NB4 (cell line): ENCODE measurements around the gene HHIPL2.

ENCODE experiments used
- CTCF ChIP-seq: IDR thresholded peaks from one replicate; pipeline ENCODE4 v1.5.1; 2012; ENCODE audit warnings: low read depth, low read length
- MYC ChIP-seq: IDR thresholded peaks from 2 replicates; pipeline ENCODE4 v1.6.1; 2011; ENCODE audit warnings: low read depth, low read length

DNA sequence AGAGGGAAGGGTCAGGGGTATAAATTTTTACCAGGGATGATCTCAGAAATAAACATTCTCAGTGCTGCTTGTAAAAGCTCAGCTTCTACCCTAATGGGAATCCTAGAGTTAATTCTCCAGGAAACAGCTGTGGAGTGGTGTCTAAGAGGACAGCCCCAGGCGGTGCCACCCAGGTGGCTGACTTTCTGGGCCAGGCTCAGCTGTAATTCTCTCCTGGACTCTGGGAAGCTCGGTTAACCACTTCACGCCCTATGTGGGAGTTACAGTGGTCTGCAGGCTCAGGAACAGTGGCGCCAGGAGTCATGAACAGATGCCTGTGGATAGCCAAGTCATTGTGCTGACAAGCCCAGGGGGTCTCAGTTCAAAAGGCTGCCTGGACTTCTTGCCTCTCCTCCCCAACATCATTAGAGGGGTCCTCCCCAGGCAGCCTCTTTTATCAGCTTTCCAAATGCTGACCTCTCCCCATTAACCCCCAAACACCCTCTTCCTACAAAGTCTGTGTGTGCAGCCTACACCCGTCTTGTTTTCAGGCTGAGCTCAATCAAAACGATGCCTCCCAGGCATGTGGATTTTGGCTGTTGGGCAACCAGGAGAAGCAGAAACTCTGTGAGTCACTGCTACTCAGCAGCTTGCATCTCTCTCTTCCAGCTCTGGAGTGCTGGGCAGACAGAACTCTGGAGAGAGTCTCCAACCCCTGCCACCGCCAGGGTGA lies 1.2 kb downstream of the HHIPL2 start:
- TF ChIP-seq CTCF: no peak
- no peak for TF ChIP-seq MYC
